GM21619 (cell line): ENCODE measurements around the gene DGKZ.
"Not testable (repeated sequence)": the region's sequence is repeated elsewhere in the genome, so short reads cannot be mapped to it uniquely, and the experiment has no call there.

ENCODE experiments used
- ATAC-seq: cut with Tn5 transposase; IDR thresholded peaks from one replicate; pipeline ENCODE4 v1.9.1; 2021; ENCODE audit not compliant: unreplicated experiment

Gene DGKZ

GRCh38 chr11:46366661-46367161 is 19.4 kb downstream of the DGKZ start:
- ATAC-seq = no peak

GRCh38 chr11:46367244-46367915 is 20.1 kb downstream of the DGKZ start:
- peak; percentile 51 for ATAC-seq

DNA sequence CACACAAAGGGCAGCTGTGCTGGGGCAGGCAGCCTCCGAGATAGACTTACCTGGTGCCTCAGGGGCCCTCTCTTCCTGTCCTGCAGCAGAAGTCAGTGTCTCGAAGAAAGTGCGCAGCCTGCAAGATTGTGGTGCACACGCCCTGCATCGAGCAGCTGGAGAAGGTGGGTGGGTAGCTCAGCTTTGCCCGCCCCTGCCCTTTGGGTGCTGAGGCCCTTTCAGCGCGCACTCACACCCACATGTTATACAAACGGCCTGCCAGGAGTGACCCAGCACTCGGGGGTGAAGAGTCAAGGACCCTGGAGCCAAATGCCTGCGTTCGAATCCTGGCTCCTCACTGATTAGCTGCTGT is 20.6 kb downstream of the DGKZ start:
- no peak for ATAC-seq

DNA sequence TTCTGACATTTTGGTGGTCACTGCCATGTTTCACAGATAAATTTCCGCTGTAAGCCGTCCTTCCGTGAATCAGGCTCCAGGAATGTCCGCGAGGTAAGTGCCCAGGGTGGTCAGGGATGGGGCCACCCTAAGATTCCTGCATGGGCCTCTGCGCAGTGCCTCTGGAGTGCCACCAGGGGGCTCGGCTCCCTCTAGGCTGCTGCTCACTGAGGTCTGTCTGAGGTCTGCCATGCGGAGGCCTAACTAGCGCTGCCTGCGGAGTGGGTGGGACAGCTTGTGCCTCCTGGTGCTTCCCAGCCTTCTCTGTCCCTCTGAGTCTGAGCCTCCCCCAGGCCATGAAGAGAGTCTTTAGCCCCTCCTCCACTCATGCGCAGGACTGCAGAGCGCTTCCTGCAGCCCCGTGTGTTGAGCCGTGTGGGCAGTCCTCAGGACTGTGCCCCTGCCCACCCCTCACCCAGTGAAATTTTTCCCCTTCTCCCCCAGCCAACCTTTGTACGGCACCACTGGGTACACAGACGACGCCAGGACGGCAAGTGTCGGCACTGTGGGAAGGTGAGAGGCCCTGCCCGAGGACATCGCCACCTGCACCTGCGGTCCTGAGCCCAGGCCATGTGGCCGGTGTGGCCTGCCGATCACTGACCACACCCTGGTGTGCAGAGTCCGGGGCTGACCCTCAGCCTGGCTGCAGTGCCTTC is 22.3 kb downstream of the DGKZ start:
- peak; percentile 46 for ATAC-seq

GRCh38 chr11:46370253-46370652 is 23.0 kb downstream of the DGKZ start:
- no peak for ATAC-seq

- ATAC-seq = not testable (repeated sequence)
Observed at GRCh38 chr11:46371262-46371661, 24.0 kb downstream of the DGKZ start.

- ATAC-seq = no peak
Observed at GRCh38 chr11:46372086-46372485, 24.8 kb downstream of the DGKZ start.

- ATAC-seq = not testable (repeated sequence)
Observed at GRCh38 chr11:46372501-46372900, 25.2 kb downstream of the DGKZ start.

DNA sequence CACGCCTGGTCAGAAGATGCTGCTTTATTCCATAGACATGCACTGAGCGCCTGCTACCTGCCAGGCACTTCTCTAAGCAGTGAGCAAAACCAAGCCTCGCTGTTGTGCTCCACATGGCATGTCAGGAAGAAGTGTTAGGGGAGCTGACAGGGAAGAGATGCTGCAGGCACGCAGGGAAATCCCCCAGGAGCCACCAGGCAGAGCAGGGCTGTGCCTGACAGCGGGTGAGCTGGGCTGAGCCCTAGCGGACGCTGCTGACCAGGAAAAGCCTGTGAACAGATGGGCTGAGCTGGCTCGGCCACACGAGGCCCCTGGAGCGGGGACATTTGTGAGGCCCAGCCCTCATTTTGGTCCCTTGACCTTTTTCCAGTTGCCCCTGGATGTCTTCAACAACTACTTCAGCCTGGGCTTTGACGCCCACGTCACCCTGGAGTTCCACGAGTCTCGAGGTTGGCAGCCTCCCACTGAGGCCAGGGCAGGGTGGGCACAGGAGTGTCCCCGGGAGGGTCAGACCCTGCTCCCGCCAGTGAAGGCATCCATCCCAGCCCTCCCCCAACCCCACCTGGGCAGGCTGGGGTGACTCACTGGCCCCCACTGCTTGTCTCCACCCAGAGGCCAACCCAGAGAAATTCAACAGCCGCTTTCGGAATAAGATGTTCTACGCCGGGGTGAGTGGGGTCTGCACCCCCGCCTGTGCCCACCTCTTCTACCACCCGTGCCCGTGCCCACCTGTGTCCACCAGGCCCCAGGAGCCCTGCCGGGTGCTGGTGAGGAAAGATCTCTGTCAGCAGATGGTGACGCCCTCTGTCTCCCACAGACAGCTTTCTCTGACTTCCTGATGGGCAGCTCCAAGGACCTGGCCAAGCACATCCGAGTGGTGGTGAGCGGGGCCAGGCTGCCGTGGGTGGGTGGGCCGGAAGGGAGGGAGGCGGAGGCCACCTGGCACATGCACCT is 26.8 kb downstream of the DGKZ start:
- no peak for ATAC-seq

- ATAC-seq = no peak
Observed at GRCh38 chr11:46374815-46375214, 27.6 kb downstream of the DGKZ start.

- no peak for ATAC-seq
Observed at GRCh38 chr11:46375392-46376101, 28.3 kb downstream of the DGKZ start.

GRCh38 chr11:46376258-46377050 is 29.2 kb downstream of the DGKZ start:
- no peak for ATAC-seq

DNA sequence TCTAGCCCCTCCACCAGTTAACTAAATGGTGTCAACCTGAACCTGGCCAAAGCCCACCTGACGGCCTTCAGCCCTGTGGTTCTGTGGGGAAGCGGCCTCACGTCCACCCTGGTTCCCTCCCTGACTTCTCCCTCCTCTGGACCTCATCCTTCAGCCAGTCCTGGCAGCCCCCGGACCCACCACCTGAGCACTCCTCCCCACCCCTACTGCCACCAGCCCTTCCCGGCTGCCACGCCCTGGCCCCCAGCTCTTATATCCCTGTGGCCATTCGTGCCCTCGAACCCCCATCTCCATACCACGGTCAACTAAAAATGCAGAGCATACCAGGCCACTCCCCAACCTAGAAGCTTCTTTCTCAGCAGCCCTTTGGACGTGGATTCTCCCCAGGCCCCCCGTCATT is 30.0 kb downstream of the DGKZ start:
- no peak for ATAC-seq

- no peak for ATAC-seq
Observed at GRCh38 chr11:46377831-46378230, 30.6 kb downstream of the DGKZ start.

DNA sequence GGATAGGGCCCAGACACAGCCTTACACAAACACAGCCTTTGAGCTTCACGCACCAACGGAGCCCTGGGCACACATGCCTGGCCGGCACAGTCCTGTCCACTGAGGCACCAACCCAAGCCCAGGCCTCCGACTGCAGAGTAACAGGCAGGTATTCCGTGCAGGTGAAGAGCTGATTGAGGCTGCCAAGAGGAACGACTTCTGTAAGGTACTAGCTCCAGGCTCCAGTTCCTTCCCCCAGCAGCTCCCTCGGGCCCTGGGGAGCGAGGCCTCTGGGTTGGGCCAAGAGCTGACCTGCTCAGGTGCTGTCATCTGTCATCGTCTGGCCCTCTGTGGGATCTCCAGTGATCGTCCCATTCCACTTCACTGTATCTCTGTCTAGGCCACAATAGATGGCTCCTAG is 31.0 kb downstream of the DGKZ start:
- no peak for ATAC-seq

DNA sequence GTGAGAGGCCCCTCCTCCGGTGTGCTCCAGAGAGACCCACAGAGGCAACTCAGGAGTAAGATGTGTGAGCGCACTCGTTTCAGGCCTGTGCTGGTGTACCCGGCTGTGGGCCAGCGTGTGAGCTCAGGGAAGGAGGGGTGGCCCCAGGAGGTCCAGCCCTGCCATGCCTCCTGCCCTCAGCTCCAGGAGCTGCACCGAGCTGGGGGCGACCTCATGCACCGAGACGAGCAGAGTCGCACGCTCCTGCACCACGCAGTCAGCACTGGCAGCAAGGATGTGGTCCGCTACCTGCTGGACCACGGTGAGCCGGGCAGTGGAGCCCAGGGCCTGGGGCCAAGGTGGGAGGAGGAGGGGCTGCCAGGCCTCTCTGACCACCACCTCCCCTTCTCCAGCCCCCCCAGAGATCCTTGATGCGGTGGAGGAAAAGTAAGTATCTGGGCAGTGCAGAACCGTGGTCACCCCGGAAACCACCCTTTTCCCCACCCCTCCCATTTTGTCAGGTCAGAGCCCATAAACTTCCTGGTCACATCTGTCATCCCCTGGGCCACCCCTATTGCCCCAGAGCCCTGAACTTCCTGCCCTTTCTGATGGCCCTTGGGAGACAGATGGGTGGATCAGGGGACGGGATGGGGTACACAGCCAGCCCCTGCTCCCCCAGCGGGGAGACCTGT is 31.7 kb downstream of the DGKZ start:
- no peak for ATAC-seq

- not testable (repeated sequence) for ATAC-seq
Observed at GRCh38 chr11:46379482-46380293, 32.4 kb downstream of the DGKZ start.

DNA sequence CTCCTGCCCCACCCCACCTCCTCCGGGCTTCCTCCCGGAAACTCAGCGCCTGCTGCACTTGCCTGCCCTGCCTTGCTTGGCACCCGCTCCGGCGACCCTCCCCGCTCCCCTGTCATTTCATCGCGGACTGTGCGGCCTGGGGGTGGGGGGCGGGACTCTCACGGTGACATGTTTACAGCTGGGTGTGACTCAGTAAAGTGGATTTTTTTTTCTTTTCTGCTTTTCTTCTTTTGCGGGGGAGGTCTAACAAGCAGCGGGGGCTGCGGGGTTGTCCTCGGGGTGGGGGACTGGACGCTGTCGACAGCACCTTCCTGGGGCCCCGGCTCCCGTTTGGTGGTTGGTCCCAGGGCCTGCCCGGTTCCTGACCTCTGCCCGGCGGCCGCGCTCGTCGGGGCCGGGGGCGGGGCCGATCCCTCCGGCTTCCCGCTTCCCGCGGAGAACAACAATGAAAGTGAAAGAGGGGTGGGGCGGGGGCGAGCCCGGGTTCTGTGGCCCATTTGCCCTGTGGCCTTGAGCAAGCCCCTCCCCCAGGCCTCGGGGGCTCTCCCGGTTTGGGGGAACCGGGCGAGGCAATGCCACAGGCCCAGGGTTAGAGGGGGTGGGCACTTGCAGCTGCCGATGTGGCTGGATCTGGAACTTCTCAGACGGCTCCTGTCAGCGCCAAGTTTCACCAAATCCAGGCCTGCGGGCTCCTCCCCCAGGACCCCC is 33.2 kb downstream of the DGKZ start:
- no peak for ATAC-seq
